ENCODE results near the gene BMP10. TPM values are rescaled to one million over a fixed set of nuclear protein-coding genes. Genes with fewer than 3 reads are reported as not detected.

BMP10 gene
- total RNA-seq, 1 donor from 2014 or later = not detected

- no peak overlapping the region for H3K27ac ChIP-seq
- intact Hi-C loops (cut with DNase I) = no loop called here
- no peak for DNase-seq (ENCODE audit: low spot score in 2 of 2)
- no peaks in the 10 kb centered on the region for H3K9me3 ChIP-seq
- no peak for TF ChIP-seq CTCF (IDR thresholded peaks at IDR 0.05)
- no peak overlapping the region for H3K4me3 ChIP-seq
- no peaks in the 10 kb centered on the region for H3K27me3 ChIP-seq
- no peaks in the 10 kb centered on the region for H3K36me3 ChIP-seq
- H3K4me1 ChIP-seq = no peaks in the 10 kb centered on the region
Observed at GRCh38 chr2:68865108-68865507, 6.1 kb downstream of the BMP10 start.

GRCh38 chr2:68863996-68864395, 7.2 kb downstream of the BMP10 start:
- no peak for DNase-seq (ENCODE audit: low spot score in 2 of 2)
- Histone ChIP-seq H3K9me3 (no peaks in the 10 kb centered on the region), H3K27ac (no peak overlapping the region), H3K36me3 (no peaks in the 10 kb centered on the region), H3K4me3 (no peak overlapping the region), H3K27me3 (no peaks in the 10 kb centered on the region), H3K4me1 (no peaks in the 10 kb centered on the region)
- no peak for TF ChIP-seq CTCF (IDR thresholded peaks at IDR 0.05)
- intact Hi-C loops (cut with DNase I) = no loop called here

GRCh38 chr2:68862889-68863288, 8.3 kb downstream of the BMP10 start:
- H3K9me3 ChIP-seq = no peaks in the 10 kb centered on the region
- DNase-seq (ENCODE audit: low spot score in 2 of 2) = no peak
- intact Hi-C loops (cut with DNase I) = no loop called here
- TF ChIP-seq CTCF (IDR thresholded peaks at IDR 0.05) = no peak
- no peaks in the 10 kb centered on the region for H3K36me3 ChIP-seq
- H3K4me3 ChIP-seq = no peak overlapping the region
- no peaks in the 10 kb centered on the region for H3K27me3 ChIP-seq
- H3K27ac ChIP-seq = no peak overlapping the region
- no peaks in the 10 kb centered on the region for H3K4me1 ChIP-seq

GRCh38 chr2:68861330-68861729, 9.9 kb downstream of the BMP10 start:
- DNase-seq (ENCODE audit: low spot score in 2 of 2) = no peak
- no peak for TF ChIP-seq CTCF (IDR thresholded peaks at IDR 0.05)

GRCh38 chr2:68860111-68860510, 11.1 kb downstream of the BMP10 start:
- H3K27ac ChIP-seq = no peak overlapping the region
- no peaks in the 10 kb centered on the region for H3K27me3 ChIP-seq
- no peaks in the 10 kb centered on the region for H3K4me1 ChIP-seq
- no peak for DNase-seq (ENCODE audit: low spot score in 2 of 2)
- no peaks in the 10 kb centered on the region for H3K36me3 ChIP-seq
- no peak overlapping the region for H3K4me3 ChIP-seq
- H3K9me3 ChIP-seq = no peaks in the 10 kb centered on the region
- no peak for TF ChIP-seq CTCF (IDR thresholded peaks at IDR 0.05)
- intact Hi-C loops (cut with DNase I) = no loop called here

More at GRCh38 chr2:68861330-68861729, 9.9 kb downstream of the BMP10 start:
- H3K27ac ChIP-seq = no peak overlapping the region
- no peaks in the 10 kb centered on the region for H3K27me3 ChIP-seq
- no peaks in the 10 kb centered on the region for H3K4me1 ChIP-seq
- H3K4me3 ChIP-seq = no peak overlapping the region
- H3K9me3 ChIP-seq = no peaks in the 10 kb centered on the region
- no peaks in the 10 kb centered on the region for H3K36me3 ChIP-seq
- intact Hi-C loops (cut with DNase I) = no loop called here

- H3K9me3 ChIP-seq = no peaks in the 10 kb centered on the region
- H3K27me3 ChIP-seq = no peaks in the 10 kb centered on the region
- no peaks in the 10 kb centered on the region for H3K36me3 ChIP-seq
- TF ChIP-seq CTCF (IDR thresholded peaks at IDR 0.05) = no peak
- DNase-seq (ENCODE audit: low spot score in 2 of 2) = no peak
- no peak overlapping the region for H3K27ac ChIP-seq
- no peaks in the 10 kb centered on the region for H3K4me1 ChIP-seq
- intact Hi-C loops (cut with DNase I) = no loop called here
- H3K4me3 ChIP-seq = no peak overlapping the region
Observed at GRCh38 chr2:68857855-68858456, 13.2 kb downstream of the BMP10 start.
